NCI-H1092 treated with DMSO at 0.1 percent for 48 hours (cell line): ENCODE data around the gene VWA8.
A peak's percentile ranks its signal among the peaks of the same experiment; 100 is the strongest.
"Not testable (repeated sequence)": the region's sequence is repeated elsewhere in the genome, so short reads cannot be mapped to it uniquely, and the experiment has no call there.

Source experiments
- DNase-seq: peaks from one replicate; lab custom pipeline; 2025; lab: John Stamatoyannopoulos, UW

Gene VWA8

DNA sequence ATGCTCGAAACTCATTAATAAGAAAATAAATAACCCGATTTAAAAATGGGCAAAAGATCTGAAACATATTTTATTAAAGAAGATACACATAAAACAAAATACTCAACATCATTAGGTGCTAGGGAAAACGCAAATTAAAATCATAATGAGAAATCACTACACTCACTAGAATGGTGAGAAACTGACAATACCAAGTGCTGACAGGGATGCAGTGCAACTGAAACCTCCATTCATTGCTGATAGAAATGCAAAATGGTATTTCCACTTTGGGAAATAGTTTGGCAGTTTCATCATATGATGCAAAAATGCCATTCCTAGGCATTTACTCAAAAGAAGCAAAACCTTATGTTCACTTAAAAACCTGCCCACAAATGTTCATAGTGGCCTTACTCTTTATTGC, 278.1 kb downstream of the VWA8 start:
- DNase-seq, result no peak

DNA sequence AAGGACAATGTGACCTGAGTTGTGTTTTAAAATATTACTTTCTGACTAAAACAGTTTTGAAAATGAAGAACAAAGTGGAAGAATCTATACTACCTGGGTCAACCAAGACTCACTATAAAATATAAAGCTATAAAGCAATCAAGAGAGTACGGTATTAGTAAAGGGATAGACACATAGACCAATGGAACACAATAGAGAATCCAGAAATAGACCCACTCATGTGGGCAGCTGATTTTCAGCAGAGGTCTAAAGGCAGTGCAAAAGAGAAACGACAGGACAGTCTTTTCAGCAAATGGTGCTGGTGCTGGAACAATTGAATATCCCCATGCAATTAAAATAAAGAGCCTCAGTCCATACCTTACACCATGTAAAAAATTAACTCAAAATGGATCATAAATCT, 278.9 kb downstream of the VWA8 start:
- DNase-seq, result no peak

DNA sequence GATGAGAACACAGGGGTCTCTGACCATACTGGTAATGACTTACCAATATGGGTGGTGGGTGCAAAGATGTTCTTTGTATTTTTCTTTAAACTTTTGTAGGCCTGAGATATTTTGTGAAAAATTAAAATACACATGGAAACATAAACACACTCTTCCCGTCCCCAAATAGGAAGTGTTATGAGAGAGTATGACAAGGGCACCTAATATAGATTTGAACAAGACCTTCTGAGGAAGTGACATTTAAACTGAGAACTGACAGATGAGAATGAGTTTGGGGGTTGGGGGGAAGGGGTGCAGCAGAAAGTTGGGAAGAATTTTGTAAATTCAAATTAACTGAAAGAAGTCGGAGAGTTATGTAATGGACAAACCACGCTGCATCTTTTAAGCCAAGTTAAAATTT, 279.3 kb downstream of the VWA8 start:
- no peak for DNase-seq

DNA sequence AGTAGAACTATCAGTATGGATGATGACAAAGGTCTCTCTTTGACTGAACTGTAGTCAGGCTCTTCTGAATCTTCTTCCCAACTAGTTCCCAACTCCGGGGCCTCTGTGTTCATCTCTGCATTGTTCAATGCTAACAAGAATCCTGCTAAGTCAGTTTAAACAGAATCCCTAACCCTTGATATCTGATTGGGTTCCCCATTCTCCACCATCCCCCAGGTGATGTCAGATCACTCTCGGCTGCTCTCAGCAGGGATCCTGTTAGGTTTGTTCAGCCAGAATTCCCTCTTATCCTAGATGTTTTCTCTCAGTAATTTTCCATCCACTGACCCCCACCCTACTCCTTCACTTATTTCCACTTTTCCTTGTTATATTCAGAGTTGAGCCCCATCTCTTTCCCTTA, 280.0 kb downstream of the VWA8 start:
- no peak for DNase-seq

DNA sequence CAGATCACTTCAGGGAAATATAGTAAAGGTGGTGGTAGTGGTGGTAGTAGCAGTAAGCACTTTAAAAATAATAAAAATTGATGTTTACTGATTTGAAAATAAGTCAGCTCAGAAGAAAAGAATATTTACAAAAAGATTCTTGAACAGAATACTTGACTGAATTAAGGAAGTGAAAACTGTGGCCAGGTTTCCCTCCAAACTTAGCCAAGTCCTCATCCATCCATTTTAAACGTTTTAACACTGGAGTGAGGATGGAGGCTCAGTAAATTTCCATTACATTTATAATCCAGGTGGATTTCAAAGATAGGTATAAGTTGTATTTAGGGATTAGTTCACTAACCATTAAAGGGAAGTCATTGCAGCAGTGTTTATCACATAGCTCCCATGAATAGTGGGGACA, 282.1 kb downstream of the VWA8 start:
- no peak for DNase-seq

DNA sequence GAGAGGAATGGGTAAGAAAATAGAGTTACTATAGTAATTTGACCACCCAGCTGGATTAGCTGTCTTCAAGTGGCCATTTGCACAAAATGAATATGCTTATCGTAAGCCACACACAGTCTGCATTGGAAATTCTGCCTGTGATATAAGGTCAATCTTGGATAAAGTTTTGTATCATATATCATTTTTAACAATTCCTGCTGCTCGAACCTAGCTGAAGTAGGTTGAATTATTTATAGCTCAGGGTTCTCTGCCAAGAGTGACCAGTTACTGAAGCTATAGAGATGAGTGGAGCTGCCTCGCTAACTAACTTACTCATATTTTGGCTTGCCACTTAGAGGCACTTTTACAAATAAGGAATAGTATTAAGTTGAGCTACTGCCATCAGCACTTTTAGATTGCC, 282.7 kb downstream of the VWA8 start:
- no peak for DNase-seq

DNA sequence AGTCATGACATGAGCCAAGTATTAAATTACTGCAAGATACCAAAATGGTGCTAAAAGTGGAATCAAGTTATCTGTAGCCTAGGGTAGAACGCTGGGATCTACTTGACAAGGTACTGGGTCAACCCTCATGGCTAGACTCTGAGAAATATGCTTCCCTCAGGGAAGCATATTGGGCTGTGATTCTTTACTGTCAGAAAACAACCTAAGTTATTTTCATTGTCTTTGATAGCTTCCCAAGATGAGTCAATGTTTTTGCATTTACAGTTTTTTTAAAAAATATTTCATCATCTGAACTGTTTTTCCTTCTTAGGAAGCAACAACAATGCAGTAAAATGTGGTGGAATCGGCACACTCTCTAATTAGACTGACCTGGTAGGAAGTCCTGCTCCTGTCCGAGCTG, 285.6 kb downstream of the VWA8 start:
- DNase-seq, result no peak

DNA sequence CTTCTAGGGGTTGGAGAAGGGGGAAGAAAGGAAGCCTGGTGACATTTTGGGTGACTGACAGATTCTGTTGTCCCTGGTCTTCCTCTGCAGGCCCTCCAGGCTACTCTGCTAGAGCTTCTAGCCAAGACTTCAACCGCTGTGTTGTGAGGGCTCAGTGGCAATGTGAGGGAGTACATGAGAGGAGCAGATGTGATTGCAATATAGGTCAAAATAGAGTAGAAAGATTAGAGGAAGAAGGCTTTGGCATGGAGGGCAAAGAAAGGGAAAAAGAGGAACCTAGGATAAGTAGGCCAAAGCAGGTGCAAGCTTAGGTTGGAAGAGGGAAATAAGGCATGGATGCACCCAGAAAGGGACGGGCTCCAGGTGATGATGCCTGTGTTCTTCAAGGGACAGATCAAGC, 286.7 kb downstream of the VWA8 start:
- no peak for DNase-seq

DNA sequence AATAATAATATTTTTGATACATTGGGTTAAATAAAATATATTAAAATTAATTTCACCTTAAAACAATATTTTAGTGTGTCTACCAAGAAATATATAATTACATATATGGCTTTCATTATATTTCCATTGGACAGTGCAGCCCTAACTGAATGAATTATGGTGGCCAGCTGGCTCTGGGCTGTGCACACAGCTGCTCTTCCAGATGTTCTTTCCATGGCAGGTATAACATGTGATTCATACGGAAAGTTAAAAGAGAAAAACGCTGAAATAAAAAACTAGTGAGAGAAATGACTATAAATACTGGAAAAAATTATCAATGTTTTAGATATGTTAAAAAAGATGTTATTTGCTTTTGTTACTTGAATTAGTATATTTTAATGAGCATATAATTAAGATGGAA, 287.3 kb downstream of the VWA8 start:
- no peak for DNase-seq

DNA sequence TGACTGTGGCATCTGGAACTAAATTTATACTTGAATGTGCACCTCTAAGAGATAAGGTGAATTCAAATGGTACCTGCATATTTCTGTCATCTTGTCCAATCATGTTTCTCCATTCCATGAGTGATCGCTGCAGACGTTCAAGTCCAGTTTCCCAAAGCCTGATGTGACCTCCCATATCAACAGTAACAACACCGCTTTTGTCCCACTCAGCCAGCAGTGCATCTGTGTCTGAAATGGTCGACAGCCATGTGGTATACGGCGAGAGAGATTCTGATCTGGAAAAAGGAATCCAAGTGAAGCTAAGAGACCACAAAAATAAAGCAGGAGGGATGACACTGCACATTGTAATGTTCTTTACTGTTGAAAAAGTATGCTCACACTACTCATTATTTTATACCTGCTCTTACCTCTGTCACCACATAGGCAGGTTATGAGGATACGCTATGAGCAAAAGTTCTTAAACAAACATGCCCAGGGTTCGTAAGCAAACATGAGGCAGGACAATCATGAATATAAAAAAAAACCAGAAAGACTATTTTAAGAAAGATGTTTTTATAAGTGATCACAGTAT, 290.0 kb downstream of the VWA8 start:
- no peak for DNase-seq

DNA sequence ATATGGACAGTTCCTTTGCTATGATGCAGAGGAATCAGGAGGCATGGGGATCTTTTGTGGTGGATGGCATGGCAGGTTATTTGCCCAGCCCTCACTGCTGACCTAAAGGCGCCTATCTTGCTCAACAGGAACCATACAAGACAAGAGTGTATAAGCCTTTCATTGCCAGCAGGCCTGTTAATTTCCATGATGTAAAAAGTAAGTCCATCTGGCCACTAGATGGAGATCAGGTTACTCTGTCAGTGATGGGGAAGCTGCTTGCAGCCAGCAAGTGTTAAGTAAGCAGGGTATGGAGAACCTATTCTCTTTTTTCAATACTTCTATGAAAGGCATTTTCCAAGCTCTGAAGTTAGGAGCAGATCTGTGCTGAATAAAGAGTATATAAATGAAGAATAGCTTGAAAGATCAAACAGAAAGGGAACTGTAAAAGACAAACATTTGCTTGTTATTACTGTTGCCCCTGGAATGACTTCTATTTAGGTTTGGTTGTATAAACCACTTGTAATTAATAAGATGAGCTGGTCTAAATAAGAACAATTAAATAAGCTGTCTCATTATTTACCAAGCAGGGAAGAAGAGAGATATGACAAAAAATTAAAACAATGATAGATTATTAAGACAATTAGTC, 292.7 kb downstream of the VWA8 start:
- DNase-seq, result peak; percentile 83

DNA sequence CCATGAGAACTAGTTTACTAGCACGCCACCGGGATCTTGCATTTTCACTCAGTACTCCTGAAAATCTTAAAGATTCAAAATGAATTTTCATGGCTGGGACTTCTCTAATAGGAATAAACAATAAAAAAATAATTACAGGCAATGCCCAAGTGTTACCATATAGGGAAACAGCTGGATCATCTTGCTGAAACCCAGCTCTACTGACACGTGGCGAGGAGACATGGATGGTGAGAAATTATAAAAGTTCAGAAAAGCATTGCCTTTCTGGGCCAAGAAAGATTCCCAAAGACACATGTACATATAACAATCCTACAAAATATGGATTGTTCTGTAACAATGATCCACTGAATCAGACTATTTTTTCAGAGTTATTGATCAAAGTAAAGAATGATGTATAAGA, 294.3 kb downstream of the VWA8 start:
- no peak for DNase-seq

DNA sequence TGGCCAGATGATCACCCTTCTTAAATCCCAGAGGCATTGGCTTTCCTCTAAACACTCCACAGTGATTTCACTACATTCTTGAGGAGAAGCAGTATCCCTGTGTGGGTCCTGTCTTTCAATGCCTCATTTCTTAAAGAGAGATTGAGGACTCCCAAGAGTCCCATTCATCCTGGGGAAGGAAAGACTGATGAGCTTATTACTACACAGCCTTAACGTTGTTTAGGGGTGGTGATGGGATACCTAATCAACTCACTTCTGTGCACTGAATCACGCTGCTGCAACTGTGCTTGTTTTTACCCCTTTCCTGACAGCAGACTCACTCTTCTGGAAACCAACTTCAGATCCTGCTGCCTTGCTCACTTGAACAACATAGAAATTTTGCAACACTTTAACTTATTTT, 300.5 kb downstream of the VWA8 start:
- DNase-seq, result no peak

DNA sequence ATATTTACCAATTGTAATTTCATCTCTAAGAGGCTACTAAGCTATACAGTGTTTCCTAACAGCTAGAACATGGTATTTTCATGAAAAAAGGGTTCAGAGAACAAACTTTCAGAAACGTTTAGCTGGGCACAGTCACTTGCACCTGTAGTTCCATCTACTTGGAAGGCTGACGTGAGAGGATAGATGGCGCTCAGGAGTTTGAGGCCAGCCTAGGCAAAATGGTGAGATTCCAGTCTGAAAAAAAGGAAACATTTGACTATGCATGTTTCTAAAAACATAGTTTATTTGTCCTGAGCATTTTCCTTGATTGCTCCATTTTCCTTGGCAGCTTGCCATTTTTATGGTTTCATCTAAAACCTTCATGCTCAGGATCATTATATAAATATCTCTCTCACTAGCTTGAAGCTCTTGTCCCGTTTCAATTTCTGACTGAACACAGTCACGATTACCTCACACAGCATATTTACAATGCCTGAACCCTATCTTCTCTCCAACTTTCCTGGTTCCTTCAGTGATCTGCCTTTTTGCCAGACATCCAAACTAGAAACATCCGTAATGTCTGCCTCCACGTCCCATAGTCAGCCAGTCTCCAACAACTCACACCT, 302.8 kb downstream of the VWA8 start:
- DNase-seq, result no peak

DNA sequence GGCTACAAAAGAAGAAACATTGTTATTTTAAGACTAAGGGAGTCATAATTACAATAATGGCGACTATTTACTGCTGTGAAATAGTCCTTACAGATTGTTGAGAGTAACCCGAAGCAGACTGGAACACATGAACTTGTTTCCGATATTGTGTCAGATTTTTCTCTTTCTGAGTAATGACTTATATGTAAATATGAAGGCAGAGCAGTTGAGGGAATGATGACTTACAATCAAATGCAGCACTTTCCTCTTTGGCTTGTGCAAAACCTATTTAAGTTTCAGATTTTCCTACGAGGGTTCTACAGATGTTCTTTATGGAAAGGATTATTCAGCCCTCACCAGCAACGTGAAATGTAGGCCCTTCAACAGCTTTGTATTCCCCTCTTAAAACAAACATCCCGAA, 304.9 kb downstream of the VWA8 start:
- DNase-seq, result no peak

DNA sequence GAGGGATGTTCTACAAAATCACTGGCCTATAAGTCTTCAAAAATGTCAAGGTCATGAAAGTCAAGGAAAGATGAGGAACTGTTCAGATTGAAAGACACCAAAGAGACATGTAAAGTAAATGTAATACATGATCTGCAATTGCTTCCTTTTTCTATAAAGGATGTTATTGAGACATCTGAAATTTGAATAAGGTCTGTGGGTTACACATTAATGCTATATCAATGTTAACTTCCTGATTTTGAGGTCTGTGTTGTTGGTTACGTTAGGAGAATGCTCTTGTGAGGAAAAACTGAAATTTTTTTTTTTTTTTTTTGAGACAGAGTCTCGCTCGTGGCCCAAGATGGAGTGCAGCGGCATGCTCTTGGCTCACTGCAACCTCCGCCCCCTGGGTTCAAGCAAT, 306.1 kb downstream of the VWA8 start:
- DNase-seq, result no peak

DNA sequence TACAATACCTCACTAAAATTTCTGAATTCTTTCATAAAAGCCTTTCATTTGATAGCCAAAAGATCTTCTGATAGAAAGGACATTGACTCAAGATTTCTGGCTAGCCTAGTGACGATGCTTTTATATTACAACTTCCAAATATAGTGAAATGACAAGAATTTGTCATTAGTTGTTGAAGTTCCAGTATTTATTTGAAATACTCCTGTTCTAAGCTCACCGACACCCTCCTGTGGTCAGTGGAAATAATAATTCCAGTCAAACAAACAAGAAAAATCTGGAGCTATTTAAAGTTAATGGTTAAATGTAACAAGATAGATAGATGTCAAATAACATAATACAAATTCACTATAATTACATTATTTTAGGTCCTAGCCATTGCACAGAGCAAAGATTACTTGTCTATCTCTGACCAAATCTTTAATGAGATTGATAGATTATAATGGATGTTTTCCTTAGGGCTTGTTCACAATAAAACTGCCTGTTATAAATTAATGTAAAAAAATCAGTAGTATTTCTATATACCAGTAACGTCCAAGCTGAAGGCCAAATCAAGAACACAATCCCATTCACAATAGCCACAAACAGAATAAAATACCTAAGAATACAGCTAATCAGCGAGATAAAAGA, 308.1 kb downstream of the VWA8 start:
- no peak for DNase-seq

DNA sequence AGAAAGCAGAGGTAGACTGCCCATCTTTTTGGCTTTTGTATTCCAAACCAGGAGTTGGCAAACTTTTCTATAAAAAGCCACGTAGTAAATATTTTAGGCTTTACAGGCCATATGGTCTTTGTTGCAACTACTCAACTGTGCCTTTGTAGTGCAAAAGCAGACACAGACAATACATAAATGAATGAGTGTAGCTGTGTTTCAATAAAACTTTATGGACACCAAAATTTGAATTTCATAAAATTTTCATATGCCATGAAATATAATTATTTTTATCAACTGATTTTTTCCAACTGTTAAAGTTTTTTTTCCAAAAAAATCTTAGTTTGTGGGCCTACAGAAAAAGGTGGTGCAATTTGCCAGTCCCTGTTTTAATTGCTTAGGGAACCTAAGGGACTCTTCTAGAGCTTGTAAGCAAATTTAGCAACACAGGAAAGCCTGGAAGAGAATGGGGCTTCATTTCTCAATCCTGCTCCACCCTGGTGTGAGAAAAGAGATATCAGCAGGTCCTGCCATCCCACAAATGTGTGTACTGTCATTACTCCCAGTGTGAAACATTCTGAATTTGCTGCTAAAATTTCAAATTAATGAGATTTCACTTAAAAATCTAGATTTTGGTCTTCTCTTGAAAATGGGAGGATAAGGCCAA, 309.4 kb downstream of the VWA8 start:
- DNase-seq, result no peak

DNA sequence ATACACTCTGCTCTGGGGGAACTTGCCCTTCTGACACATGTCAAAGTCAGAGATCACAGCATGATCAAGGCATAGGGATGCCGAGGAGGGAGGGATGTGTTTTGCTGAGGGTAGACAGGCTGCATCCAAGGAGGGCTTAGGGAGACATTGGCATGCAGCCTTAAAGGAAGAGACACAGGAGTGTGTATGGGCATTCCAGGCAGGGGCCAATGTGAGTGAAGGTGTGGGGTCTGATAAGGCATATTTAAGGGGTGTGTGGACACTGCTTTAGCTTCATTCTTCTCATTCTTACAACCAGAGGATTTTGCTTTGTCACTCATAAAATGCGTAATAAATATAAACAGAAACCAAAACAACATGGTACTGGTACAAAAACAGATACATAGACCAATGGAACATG, 310.2 kb downstream of the VWA8 start:
- DNase-seq, result no peak

DNA sequence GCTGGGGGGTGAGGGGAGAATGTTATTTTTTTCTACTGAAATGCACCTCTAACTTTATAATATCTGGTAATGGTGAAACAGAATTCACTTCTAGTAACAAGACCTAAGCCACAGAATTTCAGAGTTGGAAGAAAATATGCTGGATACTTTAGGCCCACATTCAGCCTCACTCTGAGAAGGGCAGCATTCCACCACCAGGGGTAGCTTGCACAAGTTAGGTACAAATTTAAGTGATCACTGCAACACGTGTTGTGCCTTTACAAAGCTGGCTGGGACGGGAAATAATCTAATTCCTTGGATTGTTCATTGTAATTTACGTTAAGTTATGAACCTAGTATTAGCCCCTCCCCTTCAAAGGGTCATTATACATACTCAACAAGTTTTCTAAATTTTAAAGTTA, 311.2 kb downstream of the VWA8 start:
- DNase-seq, result no peak

DNA sequence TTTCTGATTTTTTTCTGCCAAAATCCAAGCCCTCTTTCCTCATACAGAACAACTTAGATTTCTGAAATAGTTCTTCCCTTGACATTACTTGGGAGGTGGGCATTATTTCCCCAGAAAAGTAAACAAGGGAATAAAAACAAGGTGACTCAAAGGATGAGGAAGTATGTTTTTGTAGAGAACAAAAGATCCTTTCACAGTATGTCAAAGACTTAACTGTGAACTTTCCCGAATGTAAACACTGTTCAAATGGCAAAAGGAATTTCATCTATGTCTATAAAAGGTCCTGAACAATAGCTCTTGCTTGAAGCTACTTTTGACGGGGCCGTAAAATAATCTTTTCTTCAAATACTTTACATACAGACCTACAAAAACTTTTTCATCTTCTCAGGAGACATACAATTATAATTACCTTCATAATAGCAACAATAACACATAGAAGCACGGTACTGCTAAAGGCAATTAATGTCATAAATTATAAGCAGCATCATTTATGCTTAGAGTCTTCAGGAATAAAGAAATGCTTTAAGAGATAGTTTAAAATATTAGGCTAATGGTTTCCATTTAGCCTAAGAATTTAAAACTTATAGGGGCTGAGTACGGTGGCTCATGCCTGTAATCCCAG, 312.5 kb downstream of the VWA8 start:
- DNase-seq, result no peak

DNA sequence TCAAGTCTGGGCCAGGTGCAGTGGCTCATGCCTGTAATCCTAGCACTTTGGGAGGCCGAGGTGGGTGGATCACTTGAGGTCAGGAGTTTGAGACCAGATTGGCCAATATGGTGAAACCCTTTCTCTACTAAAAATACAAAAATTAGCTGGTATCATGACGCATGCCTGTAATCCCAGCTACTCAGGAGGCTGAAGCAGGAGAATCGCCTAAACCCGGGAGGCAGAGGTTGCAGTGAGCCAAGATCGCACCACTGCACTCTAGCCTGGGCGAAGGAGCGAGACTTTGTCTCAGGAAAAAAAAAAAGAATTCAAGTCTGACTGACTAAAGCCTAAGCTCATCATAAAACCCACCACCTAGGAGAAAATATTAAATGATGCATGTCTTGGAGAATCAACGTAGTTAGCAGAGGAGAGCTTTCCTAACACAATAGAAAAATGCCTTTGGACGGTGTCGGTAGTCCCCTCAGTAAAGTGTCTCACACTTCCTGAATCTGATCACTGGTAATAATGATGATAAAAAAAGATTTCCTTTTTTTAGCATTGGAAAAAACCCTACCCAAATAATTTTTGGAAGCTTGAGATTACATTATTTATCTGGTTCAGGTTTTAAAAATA, 313.1 kb downstream of the VWA8 start:
- not testable (repeated sequence) for DNase-seq
